NB4 (cell line): ENCODE data around the gene GABRA5.

Source experiments
- DNase-seq: peaks from one replicate; pipeline ENCODE4 v3.0.0; 2010; ENCODE audit warnings: low read depth
- H3K4me3 ChIP-seq: one replicate; pipeline ENCODE4 v1.5.1; 2011; ENCODE audit warnings: mild to moderate bottlenecking, low read depth, low read length, moderate library complexity
- MYC ChIP-seq: IDR thresholded peaks from 2 replicates; pipeline ENCODE4 v1.6.1; 2011; ENCODE audit warnings: low read depth, low read length
- POLR2A ChIP-seq: IDR thresholded peaks from 2 replicates; pipeline ENCODE4 v1.6.1; 2011; ENCODE audit warnings: mild to moderate bottlenecking; ENCODE audit not compliant: insufficient read length; ENCODE audit errors: extremely low read depth
- TF ChIP-seq, protein P1 (sequence below): IDR thresholded peaks from one replicate; pipeline ENCODE4 v1.5.1; 2012; ENCODE audit warnings: low read depth, low read length
- TF ChIP-seq, protein P2 (sequence below): IDR thresholded peaks from 2 replicates; pipeline ENCODE4 v1.6.1; 2011; ENCODE audit warnings: low read depth, low read length

The GABRA5 gene

DNA sequence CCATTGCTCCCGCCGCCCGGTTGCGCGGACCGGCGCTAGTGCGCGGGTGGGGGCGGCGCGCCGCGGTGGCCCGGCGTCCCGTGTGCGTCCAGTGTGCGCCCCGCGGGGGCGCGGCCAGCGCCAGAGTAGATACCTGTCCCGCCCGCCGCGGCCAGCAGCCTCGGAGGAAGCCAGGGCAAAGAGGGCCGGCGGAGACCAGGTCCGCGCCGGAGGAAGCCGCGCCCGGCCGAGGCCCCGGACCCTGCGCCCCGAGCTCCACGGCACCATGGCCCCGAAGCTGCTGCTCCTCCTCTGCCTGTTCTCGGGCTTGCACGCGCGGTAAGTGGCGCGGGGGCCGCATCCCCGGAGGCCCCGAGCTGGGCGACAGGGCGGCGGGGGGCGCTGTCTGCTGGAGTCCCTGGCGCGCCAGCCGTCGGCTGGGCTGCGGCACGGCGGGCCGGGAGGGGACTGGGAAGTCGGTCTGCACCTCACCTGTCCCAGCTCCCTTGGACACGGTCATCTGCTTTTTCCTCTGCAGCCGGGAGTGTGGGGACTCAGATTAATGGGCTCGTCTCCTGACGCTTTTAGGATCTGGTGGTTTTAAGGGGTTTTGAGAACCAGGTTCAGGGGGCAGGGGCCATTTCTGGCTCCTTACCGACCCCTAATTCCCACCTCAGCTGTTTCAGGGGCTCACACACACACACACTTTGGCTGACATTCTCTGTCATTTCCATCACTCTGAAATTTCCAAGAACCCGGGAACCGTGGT is 104.6 kb downstream of the GABRA5 start:
- TF ChIP-seq MYC (no peak), POLR2A (no peak)
- TF ChIP-seq, protein P1, sequence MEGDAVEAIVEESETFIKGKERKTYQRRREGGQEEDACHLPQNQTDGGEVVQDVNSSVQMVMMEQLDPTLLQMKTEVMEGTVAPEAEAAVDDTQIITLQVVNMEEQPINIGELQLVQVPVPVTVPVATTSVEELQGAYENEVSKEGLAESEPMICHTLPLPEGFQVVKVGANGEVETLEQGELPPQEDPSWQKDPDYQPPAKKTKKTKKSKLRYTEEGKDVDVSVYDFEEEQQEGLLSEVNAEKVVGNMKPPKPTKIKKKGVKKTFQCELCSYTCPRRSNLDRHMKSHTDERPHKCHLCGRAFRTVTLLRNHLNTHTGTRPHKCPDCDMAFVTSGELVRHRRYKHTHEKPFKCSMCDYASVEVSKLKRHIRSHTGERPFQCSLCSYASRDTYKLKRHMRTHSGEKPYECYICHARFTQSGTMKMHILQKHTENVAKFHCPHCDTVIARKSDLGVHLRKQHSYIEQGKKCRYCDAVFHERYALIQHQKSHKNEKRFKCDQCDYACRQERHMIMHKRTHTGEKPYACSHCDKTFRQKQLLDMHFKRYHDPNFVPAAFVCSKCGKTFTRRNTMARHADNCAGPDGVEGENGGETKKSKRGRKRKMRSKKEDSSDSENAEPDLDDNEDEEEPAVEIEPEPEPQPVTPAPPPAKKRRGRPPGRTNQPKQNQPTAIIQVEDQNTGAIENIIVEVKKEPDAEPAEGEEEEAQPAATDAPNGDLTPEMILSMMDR = no peak
- TF ChIP-seq, protein P2, sequence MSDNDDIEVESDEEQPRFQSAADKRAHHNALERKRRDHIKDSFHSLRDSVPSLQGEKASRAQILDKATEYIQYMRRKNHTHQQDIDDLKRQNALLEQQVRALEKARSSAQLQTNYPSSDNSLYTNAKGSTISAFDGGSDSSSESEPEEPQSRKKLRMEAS = no peak
- no peak overlapping the region for H3K4me3 ChIP-seq
- DNase-seq = no peak

DNA sequence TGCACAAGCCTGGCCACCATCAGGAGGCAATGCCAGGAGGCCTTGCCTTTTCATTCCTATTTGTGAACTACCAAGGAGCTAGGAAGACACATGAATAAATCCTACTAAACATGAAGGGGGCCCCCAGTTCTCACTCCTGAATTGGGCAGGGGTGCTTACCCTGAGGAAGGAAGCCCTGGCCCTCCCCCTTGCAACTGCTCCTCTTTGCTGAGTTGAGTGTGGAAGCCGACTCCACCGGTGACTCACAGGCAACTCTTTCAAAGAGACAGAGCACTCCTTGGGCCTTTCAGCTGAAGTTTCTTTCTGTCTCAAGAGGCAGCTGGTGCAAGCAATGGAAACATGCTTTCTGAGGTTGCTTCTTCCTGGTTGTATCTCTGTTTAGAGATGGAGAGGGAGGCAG is 105.8 kb downstream of the GABRA5 start:
- H3K4me3 ChIP-seq = no peak overlapping the region
- no peak for TF ChIP-seq POLR2A
- TF ChIP-seq, protein P2 = no peak
- no peak for TF ChIP-seq MYC
- TF ChIP-seq, protein P1 = no peak
- no peak for DNase-seq

DNA sequence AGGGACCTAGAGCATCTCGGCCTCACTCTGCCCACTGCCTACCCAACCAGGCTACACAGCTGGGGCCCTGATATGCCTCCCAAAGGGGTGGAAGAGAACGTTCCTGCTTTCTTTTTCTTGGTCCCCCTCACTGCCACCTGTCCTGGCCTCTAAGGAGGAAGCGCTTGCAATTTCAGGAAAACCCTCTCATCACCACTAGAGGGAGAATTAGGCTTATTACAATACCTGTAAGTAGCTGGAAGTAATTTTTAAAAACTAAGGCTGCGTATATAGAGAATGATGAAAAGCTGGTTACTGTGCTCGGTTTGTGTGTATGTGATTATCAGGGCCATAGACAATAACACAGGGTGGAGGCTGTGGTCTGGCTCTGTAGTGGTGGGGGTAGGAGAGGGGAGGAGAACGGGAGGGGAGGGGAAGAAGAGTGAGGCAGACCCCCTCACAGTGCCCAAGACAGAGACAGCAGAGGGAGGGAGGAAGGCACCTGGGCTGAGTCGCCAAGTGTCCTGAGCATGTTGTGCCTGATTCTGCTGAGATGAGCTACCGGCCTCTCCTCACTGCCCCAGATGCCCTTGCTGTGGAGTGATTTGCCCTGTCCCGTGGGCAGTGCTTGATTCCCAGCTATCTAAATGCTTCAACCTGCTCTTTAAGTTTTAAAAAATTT is 107.4 kb downstream of the GABRA5 start:
- peak; percentile 26 for DNase-seq
- H3K4me3 ChIP-seq = no peak overlapping the region
- TF ChIP-seq, protein P2 = no peak
- TF ChIP-seq, protein P1 = peak; percentile 37
- TF ChIP-seq MYC = no peak
- no peak for TF ChIP-seq POLR2A

DNA sequence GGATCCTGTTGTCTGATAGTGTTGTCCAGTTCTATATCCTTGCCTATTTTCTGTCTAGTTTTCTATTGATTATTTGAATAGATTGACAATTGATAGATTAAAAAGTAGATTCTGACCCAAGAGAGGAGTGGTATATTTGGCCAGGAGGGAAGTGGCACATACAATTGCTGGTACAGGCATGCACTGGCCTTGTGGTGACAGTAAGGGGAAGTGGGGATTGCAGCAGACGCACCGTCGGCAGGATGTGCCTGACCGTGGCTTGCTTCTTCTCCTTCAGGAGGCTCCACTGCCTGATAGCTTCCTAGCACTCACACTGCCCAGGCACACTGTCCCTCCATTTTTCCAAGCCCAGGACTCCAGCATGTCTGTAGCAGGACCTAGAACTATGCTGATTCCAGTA is 114.6 kb downstream of the GABRA5 start:
- DNase-seq = peak; percentile 45
- TF ChIP-seq, protein P2 = 0 out of 2 replicates have a peak, but pooled peaks have one; percentile 27
- TF ChIP-seq, protein P1 = no peak
- H3K4me3 ChIP-seq = no peak overlapping the region

DNA sequence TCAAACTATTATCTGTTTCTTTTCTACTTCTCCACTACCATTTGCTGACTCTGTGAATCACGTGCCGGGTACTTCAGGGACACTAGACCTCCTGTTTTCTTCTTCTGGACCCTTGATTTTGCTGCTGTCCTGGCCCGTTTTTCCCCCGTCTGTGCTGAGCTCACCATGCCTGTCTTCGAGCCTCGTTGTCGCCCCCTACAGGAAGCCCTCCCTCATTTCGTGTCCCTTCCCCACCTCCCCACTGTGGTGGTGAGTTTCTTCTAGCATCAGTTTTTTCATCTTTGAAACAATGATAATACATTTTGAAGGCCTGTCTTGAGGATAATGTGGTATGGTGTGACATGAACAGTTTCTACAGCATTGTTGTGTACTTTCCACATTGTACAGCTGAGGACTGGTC is 117.0 kb downstream of the GABRA5 start:
- TF ChIP-seq MYC = no peak
- no peak for TF ChIP-seq POLR2A
- TF ChIP-seq, protein P1 = peak; percentile 36
- peak; percentile 26 for DNase-seq
- H3K4me3 ChIP-seq = no peak overlapping the region
